Activated naive CD4-positive, alpha-beta T cell treated with anti-CD3 and anti-CD28 coated beads, Interleukin-2, amount 50 U/mL, for 24 hours (primary cell): ENCODE measurements around the gene ADAP2.
A peak's percentile ranks its signal among the peaks of the same experiment; 100 is the strongest.
"Not testable (repeated sequence)": the region's sequence is repeated elsewhere in the genome, so short reads cannot be mapped to it uniquely, and the experiment has no call there.

Experiments
- H3K27ac Mint-ChIP-seq: one replicate; pipeline ENCODE4 v1.8.0; 2021; ENCODE audit warnings: mild to moderate bottlenecking, mixed read lengths
- H3K27me3 Mint-ChIP-seq: one replicate; pipeline ENCODE4 v1.8.0; 2021; ENCODE audit warnings: mixed read lengths
- H3K36me3 Mint-ChIP-seq: one replicate; pipeline ENCODE4 v1.8.0; 2021; ENCODE audit warnings: mixed read lengths
- H3K4me1 Mint-ChIP-seq: one replicate; pipeline ENCODE4 v1.8.0; 2021; ENCODE audit warnings: mixed read lengths
- H3K4me3 Mint-ChIP-seq: one replicate; pipeline ENCODE4 v1.8.0; 2021; ENCODE audit warnings: mild to moderate bottlenecking, mixed read lengths
- H3K9me3 Mint-ChIP-seq: one replicate; pipeline ENCODE4 v1.8.0; 2021; ENCODE audit warnings: mixed read lengths

ADAP2 gene

DNA sequence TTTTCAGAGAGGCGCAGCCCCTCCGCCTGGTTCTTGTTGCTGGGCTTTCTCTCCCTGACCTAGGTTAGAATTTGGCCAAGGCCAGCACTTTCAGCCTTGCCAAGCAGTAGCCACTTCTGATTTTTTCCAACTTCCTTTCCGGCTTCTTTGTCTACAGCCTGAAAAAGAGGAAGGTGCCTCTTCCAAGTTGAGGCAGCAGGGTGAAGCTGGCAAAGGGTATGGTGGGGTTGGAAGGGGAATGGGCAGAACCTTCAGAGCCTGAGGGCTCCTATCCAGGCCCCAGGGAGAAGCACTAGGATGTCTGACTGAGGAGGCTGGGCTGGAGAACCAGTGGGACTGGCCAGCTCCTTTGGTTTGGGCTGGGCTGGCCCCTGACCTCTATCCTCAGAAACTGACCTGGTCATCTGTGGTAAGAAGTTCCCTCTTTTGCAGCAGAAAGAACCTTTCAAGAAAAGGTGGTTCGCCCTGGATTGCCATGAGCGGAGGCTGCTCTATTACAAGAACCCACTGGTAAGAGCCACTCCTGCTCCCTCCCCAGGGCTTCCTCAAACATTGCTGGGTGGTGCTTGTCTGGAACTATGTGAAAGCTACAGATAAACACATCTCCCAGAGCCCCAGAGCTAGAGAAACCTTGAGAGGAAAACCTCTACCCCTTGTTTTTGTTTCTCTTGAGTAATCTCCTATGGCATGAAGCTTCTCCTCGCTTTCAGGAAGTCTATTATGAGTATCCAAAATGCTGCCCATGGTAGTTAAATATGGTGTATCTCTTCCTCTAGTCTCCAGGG lies 32.5 kb downstream of the ADAP2 start:
- H3K9me3 Mint-ChIP-seq, result no peaks in the 10 kb centered on the region
- H3K27me3 Mint-ChIP-seq, result peaks cover 3% of the 10 kb centered on the region
- H3K4me1 Mint-ChIP-seq, result no peaks in the 10 kb centered on the region
- H3K27ac Mint-ChIP-seq, result no peak overlapping the region
- H3K36me3 Mint-ChIP-seq, result peaks cover 1% of the 10 kb centered on the region
- H3K4me3 Mint-ChIP-seq, result no peak overlapping the region

DNA sequence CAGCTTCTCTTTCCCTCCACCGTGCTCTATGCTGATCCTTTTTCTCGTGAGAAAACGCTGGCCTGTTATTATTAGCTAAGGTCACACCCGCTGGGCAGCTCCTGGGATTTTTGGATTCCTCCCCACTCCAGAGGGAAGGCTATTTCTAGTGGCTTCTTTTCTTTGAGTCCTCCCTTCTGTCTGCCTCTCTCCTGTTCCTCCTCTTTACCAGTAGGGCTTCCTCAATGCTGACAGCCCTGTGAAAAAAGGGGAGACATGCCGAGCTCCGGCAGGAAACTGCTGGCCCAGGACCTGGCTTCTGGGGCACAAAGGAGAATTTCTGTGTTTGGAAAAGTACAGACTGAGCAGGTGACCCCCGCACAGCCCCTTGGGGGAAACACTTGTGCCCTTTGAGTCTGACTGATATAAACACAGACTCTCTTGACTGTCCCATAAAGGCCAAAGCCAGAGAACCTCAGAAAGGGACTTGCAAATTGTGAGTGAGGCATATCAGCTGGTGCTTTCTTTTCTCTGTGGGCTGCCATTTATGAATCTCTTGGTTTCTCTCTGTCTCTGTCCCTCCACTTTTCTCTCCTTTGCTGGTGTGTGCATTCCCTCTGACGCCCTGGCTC lies 35.1 kb downstream of the ADAP2 start:
- Mint-ChIP-seq H3K36me3 (peaks cover under 1% of the 10 kb centered on the region), H3K4me3 (no peak overlapping the region), H3K27ac (no peak overlapping the region)

GRCh38 chr17:30957741-30958140 lies 36.0 kb downstream of the ADAP2 start:
- Mint-ChIP-seq H3K36me3 (no peaks in the 10 kb centered on the region), H3K4me3 (no peak overlapping the region), H3K4me1 (no peaks in the 10 kb centered on the region), H3K27me3 (peaks cover 3% of the 10 kb centered on the region), H3K9me3 (no peaks in the 10 kb centered on the region), H3K27ac (no peak overlapping the region)

More for the DNA sequence above, 35.1 kb downstream of the ADAP2 start:
- peaks cover 3% of the 10 kb centered on the region for H3K27me3 Mint-ChIP-seq
- H3K4me1 Mint-ChIP-seq, result no peaks in the 10 kb centered on the region
- H3K9me3 Mint-ChIP-seq, result no peaks in the 10 kb centered on the region

- H3K27me3 Mint-ChIP-seq, result peaks cover 3% of the 10 kb centered on the region
- H3K4me1 Mint-ChIP-seq, result no peaks in the 10 kb centered on the region
- no peaks in the 10 kb centered on the region for H3K36me3 Mint-ChIP-seq
- H3K9me3 Mint-ChIP-seq, result no peaks in the 10 kb centered on the region
- no peak overlapping the region for H3K4me3 Mint-ChIP-seq
- no peak overlapping the region for H3K27ac Mint-ChIP-seq
These were observed 36.4 kb downstream of the ADAP2 start for GRCh38 chr17:30958187-30958586.

DNA sequence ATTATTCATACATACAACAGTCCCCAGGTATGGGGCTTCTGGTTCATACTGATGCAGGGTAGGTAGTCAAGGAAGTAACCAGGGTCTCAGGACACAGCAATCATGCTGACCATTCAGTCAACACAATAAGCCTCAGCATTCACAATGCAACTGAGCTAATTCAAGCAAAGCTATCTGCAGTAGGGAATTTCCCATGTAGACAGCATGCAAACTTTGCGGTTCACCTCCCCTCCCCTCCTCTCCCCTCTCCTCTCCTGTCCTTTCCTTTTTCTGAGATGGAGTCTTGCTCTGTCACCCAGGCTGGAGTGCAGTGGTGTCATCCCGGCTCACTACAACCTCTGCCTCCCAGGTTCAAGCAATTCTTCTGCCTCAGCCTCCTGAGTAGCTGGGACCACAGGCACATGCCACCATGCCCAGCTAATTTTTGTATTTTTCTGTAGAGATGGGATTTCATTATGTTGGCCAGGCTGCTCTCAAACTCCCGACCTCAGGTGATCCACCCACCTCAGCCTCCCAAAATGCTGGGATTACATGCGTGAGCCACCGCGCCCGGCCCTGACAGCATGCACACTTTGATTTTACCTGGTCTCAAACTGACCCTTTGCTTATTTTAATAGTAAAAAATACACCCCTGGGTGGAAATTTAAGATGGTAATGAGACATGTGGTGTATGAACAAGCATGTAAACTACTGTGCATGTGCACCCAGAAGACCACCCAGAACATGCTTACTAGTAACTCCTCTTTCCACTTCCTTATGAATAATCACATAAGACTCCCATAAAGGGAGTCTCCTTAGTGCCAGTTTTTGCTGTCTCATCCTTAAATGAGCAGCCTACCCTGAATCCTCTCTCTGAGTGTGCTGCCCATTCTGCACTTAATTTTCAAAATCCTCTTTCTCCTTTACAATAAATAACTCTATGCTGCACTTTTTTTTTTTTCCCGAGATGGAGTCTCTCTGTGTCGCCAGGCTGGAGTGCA lies 39.8 kb downstream of the ADAP2 start:
- Mint-ChIP-seq H3K4me3 (no peak overlapping the region), H3K9me3 (no peaks in the 10 kb centered on the region), H3K27ac (no peak overlapping the region), H3K36me3 (no peaks in the 10 kb centered on the region), H3K4me1 (no peaks in the 10 kb centered on the region), H3K27me3 (peaks cover 3% of the 10 kb centered on the region)

- not testable (repeated sequence) for H3K4me3 Mint-ChIP-seq, H3K27me3 Mint-ChIP-seq, H3K36me3 Mint-ChIP-seq, H3K4me1 Mint-ChIP-seq, H3K27ac Mint-ChIP-seq, H3K9me3 Mint-ChIP-seq
These were observed 42.6 kb downstream of the ADAP2 start for GRCh38 chr17:30964312-30964711.

DNA sequence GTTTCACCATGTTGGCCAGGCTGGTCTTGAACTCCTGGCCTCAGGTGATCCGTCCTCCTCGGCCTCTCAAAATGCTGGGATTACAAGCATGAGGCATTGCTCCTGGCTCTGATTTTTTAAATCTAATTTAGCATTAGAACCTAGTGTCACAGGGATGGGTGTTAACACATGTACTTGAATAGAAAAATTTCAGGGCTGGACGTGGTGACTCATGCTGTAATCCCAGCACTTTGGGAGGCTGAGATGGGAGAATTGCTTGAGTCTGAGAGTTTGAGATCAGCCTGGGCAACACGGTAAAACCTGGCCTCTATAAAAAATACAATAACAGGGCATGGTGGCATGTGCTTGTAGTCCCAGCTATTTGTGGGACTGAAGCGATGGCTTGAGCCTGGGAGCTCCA lies 43.1 kb downstream of the ADAP2 start:
- Mint-ChIP-seq H3K4me1 (peaks cover 5% of the 10 kb centered on the region), H3K9me3 (no peaks in the 10 kb centered on the region), H3K4me3 (no peak overlapping the region), H3K27ac (no peak overlapping the region), H3K36me3 (no peaks in the 10 kb centered on the region), H3K27me3 (no peaks in the 10 kb centered on the region)

DNA sequence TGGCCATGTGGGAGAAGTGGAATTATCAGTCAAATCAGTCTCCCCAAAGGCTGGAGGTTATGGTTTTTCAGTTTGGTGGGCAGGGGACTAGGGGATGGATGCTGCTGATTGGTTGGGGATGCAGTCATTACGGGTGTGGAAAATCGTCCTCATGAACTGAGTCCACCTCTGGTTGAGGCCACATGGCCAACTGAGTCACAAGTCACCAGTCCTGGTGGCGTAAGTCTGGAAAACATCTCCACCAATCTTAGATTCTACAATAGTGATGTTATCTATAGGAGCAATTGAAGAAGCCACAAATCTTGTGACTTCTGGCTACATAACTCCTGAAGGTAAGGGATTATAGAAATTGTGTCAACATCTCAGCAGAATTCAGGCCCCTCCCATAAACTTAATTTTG lies 43.9 kb downstream of the ADAP2 start:
- no peak overlapping the region for H3K27ac Mint-ChIP-seq
- H3K4me3 Mint-ChIP-seq, result no peak overlapping the region
- no peaks in the 10 kb centered on the region for H3K27me3 Mint-ChIP-seq
- no peaks in the 10 kb centered on the region for H3K36me3 Mint-ChIP-seq
- peaks cover 12% of the 10 kb centered on the region for H3K4me1 Mint-ChIP-seq
- no peaks in the 10 kb centered on the region for H3K9me3 Mint-ChIP-seq

GRCh38 chr17:30967911-30968310 lies 46.2 kb downstream of the ADAP2 start:
- peaks cover 25% of the 10 kb centered on the region for H3K4me1 Mint-ChIP-seq
- not testable (repeated sequence) for H3K36me3 Mint-ChIP-seq, H3K4me3 Mint-ChIP-seq, H3K27me3 Mint-ChIP-seq, H3K9me3 Mint-ChIP-seq, H3K27ac Mint-ChIP-seq

DNA sequence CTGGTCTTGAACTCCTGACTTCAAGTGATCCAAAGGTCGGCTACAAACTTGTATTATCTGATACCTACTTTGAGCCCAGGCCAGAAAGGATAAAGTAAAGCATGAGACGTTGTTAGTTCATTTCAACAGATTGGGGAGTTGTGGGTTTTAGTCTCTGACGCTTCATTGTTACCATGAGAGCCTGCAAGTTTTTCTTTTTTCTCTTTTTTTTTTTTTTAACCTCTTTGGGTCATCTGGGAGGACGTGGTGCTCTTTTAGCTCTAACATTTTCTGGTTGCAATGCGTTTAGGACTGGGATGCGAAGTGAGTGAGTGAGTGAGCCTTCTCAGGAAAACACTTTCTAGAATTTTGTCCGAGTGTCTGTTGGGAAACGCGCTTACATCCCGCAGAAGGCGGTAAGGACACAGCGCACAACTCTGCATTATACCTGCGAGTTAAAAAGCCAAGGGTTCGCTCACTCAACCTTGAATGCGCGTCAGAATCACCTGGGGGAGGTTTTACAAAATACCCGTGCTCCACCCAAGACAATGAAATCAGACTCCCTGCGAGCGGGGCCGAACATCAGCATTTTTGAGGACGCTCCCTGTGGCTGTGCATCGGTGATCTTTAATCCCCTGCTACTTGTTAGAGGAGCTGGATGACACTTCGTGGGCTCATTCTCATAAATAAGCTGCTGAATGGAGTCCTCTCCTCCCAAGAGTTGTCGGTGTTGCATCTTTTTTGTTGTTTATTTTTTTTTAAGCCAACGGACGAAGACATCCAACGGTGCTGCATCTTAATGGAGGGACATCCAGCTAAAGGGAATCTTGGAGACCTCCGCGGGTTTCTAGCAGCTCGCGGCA lies 48.5 kb downstream of the ADAP2 start:
- H3K9me3 Mint-ChIP-seq, result no peaks in the 10 kb centered on the region
- H3K27me3 Mint-ChIP-seq, result no peaks in the 10 kb centered on the region
- peak overlapping the region; percentile 75 for H3K27ac Mint-ChIP-seq
- peaks cover 28% of the 10 kb centered on the region for H3K4me1 Mint-ChIP-seq
- peaks cover 1% of the 10 kb centered on the region for H3K36me3 Mint-ChIP-seq
- H3K4me3 Mint-ChIP-seq, result peak overlapping the region; percentile 98

GRCh38 chr17:30970831-30971567 lies 49.3 kb downstream of the ADAP2 start, which contains the start of gene RNF135:
Gene RNF135 (plus strand): TSS chr17:30971039. CDS start chr17:30971074, 35 bp downstream.
- Mint-ChIP-seq H3K4me3 (peak within 1 kb of the TSS; percentile 98), H3K36me3 (peaks cover 1% of the 10 kb centered on the region), H3K9me3 (no peaks in the 10 kb centered on the region), H3K27me3 (no peaks in the 10 kb centered on the region), H3K4me1 (peaks cover 28% of the 10 kb centered on the region), H3K27ac (peak within 1 kb of the TSS; percentile 98)

- H3K9me3 Mint-ChIP-seq, result no peaks in the 10 kb centered on the region
- no peak overlapping the region for H3K4me3 Mint-ChIP-seq
- H3K27me3 Mint-ChIP-seq, result no peaks in the 10 kb centered on the region
- H3K36me3 Mint-ChIP-seq, result peaks cover 3% of the 10 kb centered on the region
- no peak overlapping the region for H3K27ac Mint-ChIP-seq
- H3K4me1 Mint-ChIP-seq, result peaks cover 20% of the 10 kb centered on the region
These were observed 53.5 kb downstream of the ADAP2 start for GRCh38 chr17:30975042-30975820.

DNA sequence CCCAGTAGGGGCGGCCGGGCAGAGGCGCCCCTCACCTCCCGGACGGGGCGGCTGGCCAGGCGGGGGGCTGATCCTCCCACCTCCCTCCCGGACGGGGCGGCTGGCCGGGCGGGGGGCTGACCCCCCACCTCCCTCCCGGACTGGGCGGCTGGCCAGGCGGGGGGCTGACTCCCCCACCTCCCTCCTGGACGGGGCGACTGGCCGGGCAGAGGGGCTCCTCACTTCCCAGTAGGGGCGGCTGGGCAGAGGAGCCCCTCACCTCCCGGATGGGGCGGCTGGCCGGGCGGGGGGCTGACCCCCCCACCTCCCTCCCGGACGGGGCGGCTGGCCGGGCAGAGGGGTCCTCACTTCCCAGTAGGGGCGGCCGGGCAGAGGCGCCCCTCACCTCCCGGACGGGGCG lies 58.2 kb downstream of the ADAP2 start:
- H3K27ac Mint-ChIP-seq, H3K9me3 Mint-ChIP-seq, H3K4me3 Mint-ChIP-seq: not testable (repeated sequence)

More for the DNA sequence above, 58.2 kb downstream of the ADAP2 start:
- H3K27me3 Mint-ChIP-seq, H3K4me1 Mint-ChIP-seq, H3K36me3 Mint-ChIP-seq: not testable (repeated sequence)
